K562 (cell line): Measurements from ENCODE around the gene RAPGEF5. TPM values are rescaled to one million over a fixed set of nuclear protein-coding genes. Genes with fewer than 3 reads are reported as not detected.

Source experiments
- ATAC-seq: fragments of 200-7000 bp; cut with Tn5 transposase; 3 replicates; pipeline ENCODE4 v1.9.1; 2020; ENCODE audit warnings: moderate library complexity
- BruUV-seq: library from RNA; stranded (reverse); fragments of 400-500 nt; replicated peaks from 2 replicates; lab custom pipeline; 2021; lab: Mats Ljungman, UMichigan
- CTCF ChIA-PET: fragments of 300-600 bp; formaldehyde crosslinking; extraction: SDS; loops from one replicate; lab custom pipeline; 2021; ENCODE audit warnings: low intra/inter-chr PET ratio; lab: Yijun Ruan, JAX
- POLR2A ChIA-PET: fragments of 300-600, 350-650 bp; sonication (Branson Sonifier 250); formaldehyde crosslinking; extraction: SDS; loops from one replicate; lab custom pipeline; 2021; ENCODE audit warnings: antibody characterized with exemption, inconsistent platforms; lab: Yijun Ruan, JAX
- DNase-seq, 4 experiments: peaks; one replicate each; pipeline versions ENCODE4 v3.0.0 to v3.0.0-alpha.2; 2011 to 2018; ENCODE audit warnings: low spot score in 3 of 4, mixed read lengths in 3 of 4; ENCODE audit errors: extremely low read depth in 1 of 4
- FAIRE-seq: peaks from 2 replicates; lab custom pipeline; 2011; peaks lifted over from hg19 to GRCh38; lab: Jason Lieb, UNC
- H2AFZ ChIP-seq: 2 replicates; pipeline ENCODE4 v1.6.0; 2011; ENCODE audit warnings: low read depth, low read length, control low read depth, inconsistent platforms
- H3K27ac ChIP-seq: fragments of 200-600 bp; 3 replicates; pipeline ENCODE4 v1.8.0; 2011; ENCODE audit warnings: low read depth, mild to moderate bottlenecking, control low read depth, inconsistent platforms, low read length, moderate library complexity, mixed read lengths; ENCODE audit errors: extremely low read depth
- H3K27me3 ChIP-seq, 2 experiments: fragments of 300-600 bp in 1 of 2; 2 replicates in 1 of 2; 3 replicates in 1 of 2; pipeline versions ENCODE4 v1.6.0 to v1.8.0; 2011; ENCODE audit warnings: inconsistent platforms in 2 of 2, low read length in 2 of 2, mild to moderate bottlenecking in 1 of 2, mixed read lengths in 1 of 2, moderate library complexity in 1 of 2; ENCODE audit not compliant: control insufficient read depth in 2 of 2, insufficient read depth in 2 of 2
- H3K36me3 ChIP-seq: fragments of 300-600 bp; 3 replicates; pipeline ENCODE4 v1.8.0; 2011; ENCODE audit warnings: mild to moderate bottlenecking, low read length, inconsistent platforms; ENCODE audit not compliant: control insufficient read depth, insufficient read depth
- H3K4me1 ChIP-seq, 2 experiments: fragments of 200-600 bp in 1 of 2; replicated peaks in 1 of 2; 2 replicates in 1 of 2; 3 replicates in 1 of 2; pipeline versions ENCODE4 v1.5.1 to v1.8.0; 2011; ENCODE audit warnings: inconsistent platforms in 2 of 2, low read length in 2 of 2, mild to moderate bottlenecking in 1 of 2, mixed read lengths in 1 of 2, moderate library complexity in 1 of 2; ENCODE audit not compliant: control insufficient read depth in 2 of 2, insufficient read depth in 2 of 2
- H3K4me2 ChIP-seq: 2 replicates; pipeline ENCODE4 v1.6.1; 2011; ENCODE audit warnings: low read length, control low read depth, inconsistent platforms, mixed read lengths; ENCODE audit not compliant: insufficient read depth
- H3K4me3 ChIP-seq: fragments of 200-600 bp; sonication (generic), shearing (Covaris generic); 2 replicates; pipeline ENCODE4 v1.5.1; 2016; ENCODE audit warnings: control low read depth, inconsistent platforms
- H3K79me2 ChIP-seq: fragments of 200-600 bp; 3 replicates; pipeline ENCODE4 v1.8.0; 2011; ENCODE audit warnings: low read length, inconsistent platforms; ENCODE audit not compliant: control insufficient read depth, insufficient read depth
- H3K9ac ChIP-seq, 2 experiments: 2 replicates each; pipeline versions ENCODE4 v1.6.0 to v1.6.1; 2011; ENCODE audit warnings: low read depth in 2 of 2, low read length in 2 of 2, control low read depth in 1 of 2, inconsistent platforms in 1 of 2, mild to moderate bottlenecking in 1 of 2, mixed read lengths in 1 of 2; ENCODE audit not compliant: insufficient read depth in 1 of 2
- H3K9me1 ChIP-seq: one replicate; pipeline ENCODE4 v1.6.0; 2011; ENCODE audit warnings: inconsistent platforms, mild to moderate bottlenecking, low read length, moderate library complexity; ENCODE audit not compliant: control insufficient read depth, insufficient read depth
- H3K9me3 ChIP-seq: replicated peaks from 2 replicates; pipeline ENCODE4 v1.5.1; 2011; ENCODE audit warnings: low read depth, low read length, inconsistent platforms; ENCODE audit not compliant: control insufficient read depth, insufficient read depth
- H4K20me1 ChIP-seq: replicated peaks from 2 replicates; pipeline ENCODE4 v1.6.1; 2011; ENCODE audit warnings: low read length, inconsistent platforms, mixed read lengths; ENCODE audit not compliant: control insufficient read depth, insufficient read depth
- FOXA3 ChIP-seq, 2 experiments: fragments of 450-650 bp in 1 of 2; sonication (generic) in 1 of 2; formaldehyde crosslinking; IDR thresholded peaks in 1 of 2; conservative IDR thresholded peaks in 1 of 2; 2 replicates each; pipeline versions ENCODE4 v1.4.0 to v1.8.0; 2020 to 2022; ENCODE audit warnings: mild to moderate bottlenecking in 2 of 2, missing genetic modification reagents in 1 of 2
- POLR2AphosphoS2 ChIP-seq: IDR thresholded peaks from 2 replicates; pipeline ENCODE4 v1.6.1; 2012; ENCODE audit warnings: low read length, improper control_type of control experiment
- SAFB2 ChIP-seq: fragments of 200-400 bp; formaldehyde crosslinking; IDR thresholded peaks from 2 replicates; pipeline ENCODE4 v1.6.1; 2018; ENCODE audit warnings: borderline replicate concordance, low read length, low read depth, moderate library complexity; ENCODE audit not compliant: severe bottlenecking
- TCF7L2 ChIP-seq: fragments of 150-350 bp; IDR thresholded peaks from 2 replicates; pipeline ENCODE4 v1.6.1; 2016; ENCODE audit warnings: low read depth, mild to moderate bottlenecking, low read length, moderate library complexity
- ZBED1 ChIP-seq: IDR thresholded peaks from 2 replicates; pipeline ENCODE4 v1.6.1; 2014
- ZNF3 ChIP-seq: fragments of 250-450 bp; sonication (Bioruptor Pico); IDR thresholded peaks from 2 replicates; pipeline ENCODE4 v1.5.0; 2021; ENCODE audit warnings: mild to moderate bottlenecking, moderate library complexity
- WGBS: fragments of 100-300 bp; shearing (Covaris generic); methylation state at CpG from one replicate; pipeline ENCODE4 v1.1.6; 2016; ENCODE audit warnings: low coverage, mixed read lengths; ENCODE audit not compliant: insufficient coverage; ENCODE audit errors: missing lambda C conversion rate; 5-methylcytosine and 5-hydroxymethylcytosine counted together
- in situ Hi-C: fragments of 300-500 bp; cut with MboI; formaldehyde crosslinking; loops from 4 replicates; pipeline ENCODE4 v1.15.0; 2018; ENCODE audit warnings: inconsistent platforms, mixed read lengths
- intact Hi-C: fragments of 100-400 bp; cut with micrococcal nuclease; formaldehyde crosslinking; loops from 2 replicates; pipeline ENCODE4 v1.14.2; 2022
- polyA plus RNA-seq, 8 experiments: library from polyadenylated mRNA; depleted of rRNA in 4 of 8; stranded (reverse) in 5 of 8; unstranded in 3 of 8; fragments of >200 nt; fragmentation: Nextera tagmentation in 2 of 8; fragmentation: Illumina TruSeq in 1 of 8; extraction: Ambion mirVana in 2 of 8; extraction: Trizol in 1 of 8; gene quantifications; 2 replicates each; pipeline versions ENCODE4 v1.2.1 to v1.2.3, GENCODE V29; 2011 to 2014; ENCODE audit warnings: inconsistent platforms in 1 of 8, missing spikeins in 1 of 8
- total RNA-seq, 7 experiments: library from RNA; depleted of rRNA in 6 of 7; stranded (reverse); fragments of >200 nt in 6 of 7; fragmentation: Illumina TruSeq in 2 of 7; extraction: Trizol in 2 of 7; gene quantifications; 2 replicates each; pipeline versions ENCODE4 v1.2.1 to v1.2.3, GENCODE V29; 2011 to 2021; ENCODE audit warnings: low replicate concordance in 1 of 7
- TF ChIP-seq, protein P1 (sequence below), 2 experiments: fragments of 450-650 bp; formaldehyde crosslinking in 1 of 2; IDR thresholded peaks; 2 replicates each; pipeline versions ENCODE4 v1.4.0 to v1.6.1; 2014 to 2020; ENCODE audit warnings: mild to moderate bottlenecking in 2 of 2, borderline replicate concordance in 1 of 2, low read depth in 1 of 2
- TF ChIP-seq, protein P2 (sequence below): fragments of 450-650 bp; conservative IDR thresholded peaks from 2 replicates; pipeline ENCODE4 v1.6.1; 2016; ENCODE audit warnings: missing genetic modification characterization, low read depth, mild to moderate bottlenecking, control low read depth, missing compliant biosample characterization

RAPGEF5 gene
- total and polyA plus RNA-seq, 9 of the 15 experiments (the other 6 are each of a cell fraction or from before 2014, with no cell fraction given) = 0.39 to 2.0 (median 1.1) TPM

DNA sequence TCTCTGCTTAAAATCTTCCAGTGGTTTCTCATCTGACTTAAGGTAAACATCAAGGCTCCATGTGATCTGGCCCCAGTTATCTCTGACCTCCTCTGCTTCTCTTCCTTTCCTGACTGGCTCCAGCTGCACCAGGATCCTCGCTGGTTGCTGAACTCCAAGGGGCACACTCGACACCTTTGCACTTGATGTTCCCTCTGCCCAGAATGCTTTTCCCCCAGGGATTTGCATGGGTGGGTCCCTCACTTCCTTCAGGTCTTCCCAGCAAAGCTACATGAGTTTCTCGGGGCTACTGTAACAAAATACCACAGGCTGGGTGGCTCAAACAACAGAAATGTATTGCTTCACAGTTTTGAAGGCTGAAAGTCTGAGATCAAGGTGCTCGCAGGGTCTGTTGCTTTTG, 245.3 kb downstream of the RAPGEF5 start:
- H2AFZ ChIP-seq = no peak overlapping the region
- in situ Hi-C loops = loop anchor here (10.0 to 25.0 kb wide), 2 partner anchors 183 to 626 kb away; partner anchors contain the start of gene IL6
- FAIRE-seq (no peak), ATAC-seq (no peak), DNase-seq (no peak)
- H3K36me3 ChIP-seq = no peaks in the 10 kb centered on the region
- POLR2A ChIA-PET = interaction anchor here (1.0 kb wide), 1 partner anchor 11 kb away, joined by 3 read pairs; no protein-coding TSS in a partner anchor
- BruUV-seq = no TSS peak
- no peaks in the 10 kb centered on the region for H3K79me2 ChIP-seq
- intact Hi-C loops = loop anchor here (1.0 to 5.0 kb wide), 2 partner anchors 146 to 185 kb away; no protein-coding TSS in a partner anchor
- no peaks in the 10 kb centered on the region for H4K20me1 ChIP-seq
- H3K4me2 ChIP-seq = no peak overlapping the region
- TF ChIP-seq ZNF3 (CRISPR knock-in tag) = no peak
- TF ChIP-seq, protein P1, sequence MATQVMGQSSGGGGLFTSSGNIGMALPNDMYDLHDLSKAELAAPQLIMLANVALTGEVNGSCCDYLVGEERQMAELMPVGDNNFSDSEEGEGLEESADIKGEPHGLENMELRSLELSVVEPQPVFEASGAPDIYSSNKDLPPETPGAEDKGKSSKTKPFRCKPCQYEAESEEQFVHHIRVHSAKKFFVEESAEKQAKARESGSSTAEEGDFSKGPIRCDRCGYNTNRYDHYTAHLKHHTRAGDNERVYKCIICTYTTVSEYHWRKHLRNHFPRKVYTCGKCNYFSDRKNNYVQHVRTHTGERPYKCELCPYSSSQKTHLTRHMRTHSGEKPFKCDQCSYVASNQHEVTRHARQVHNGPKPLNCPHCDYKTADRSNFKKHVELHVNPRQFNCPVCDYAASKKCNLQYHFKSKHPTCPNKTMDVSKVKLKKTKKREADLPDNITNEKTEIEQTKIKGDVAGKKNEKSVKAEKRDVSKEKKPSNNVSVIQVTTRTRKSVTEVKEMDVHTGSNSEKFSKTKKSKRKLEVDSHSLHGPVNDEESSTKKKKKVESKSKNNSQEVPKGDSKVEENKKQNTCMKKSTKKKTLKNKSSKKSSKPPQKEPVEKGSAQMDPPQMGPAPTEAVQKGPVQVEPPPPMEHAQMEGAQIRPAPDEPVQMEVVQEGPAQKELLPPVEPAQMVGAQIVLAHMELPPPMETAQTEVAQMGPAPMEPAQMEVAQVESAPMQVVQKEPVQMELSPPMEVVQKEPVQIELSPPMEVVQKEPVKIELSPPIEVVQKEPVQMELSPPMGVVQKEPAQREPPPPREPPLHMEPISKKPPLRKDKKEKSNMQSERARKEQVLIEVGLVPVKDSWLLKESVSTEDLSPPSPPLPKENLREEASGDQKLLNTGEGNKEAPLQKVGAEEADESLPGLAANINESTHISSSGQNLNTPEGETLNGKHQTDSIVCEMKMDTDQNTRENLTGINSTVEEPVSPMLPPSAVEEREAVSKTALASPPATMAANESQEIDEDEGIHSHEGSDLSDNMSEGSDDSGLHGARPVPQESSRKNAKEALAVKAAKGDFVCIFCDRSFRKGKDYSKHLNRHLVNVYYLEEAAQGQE (IDR thresholded peaks at IDR 0.05; ENCODE audit: borderline replicate concordance) = 0 out of 2 replicates have a peak, but pooled peaks have one; percentile 4
- TF ChIP-seq, protein P1 (CRISPR knock-in tag; IDR thresholded peaks at IDR 0.05; ENCODE audit: low read depth) = no peak
- no peak for TF ChIP-seq SAFB2
- no peak for TF ChIP-seq POLR2AphosphoS2
- no peak for TF ChIP-seq TCF7L2
- TF ChIP-seq, protein P2, sequence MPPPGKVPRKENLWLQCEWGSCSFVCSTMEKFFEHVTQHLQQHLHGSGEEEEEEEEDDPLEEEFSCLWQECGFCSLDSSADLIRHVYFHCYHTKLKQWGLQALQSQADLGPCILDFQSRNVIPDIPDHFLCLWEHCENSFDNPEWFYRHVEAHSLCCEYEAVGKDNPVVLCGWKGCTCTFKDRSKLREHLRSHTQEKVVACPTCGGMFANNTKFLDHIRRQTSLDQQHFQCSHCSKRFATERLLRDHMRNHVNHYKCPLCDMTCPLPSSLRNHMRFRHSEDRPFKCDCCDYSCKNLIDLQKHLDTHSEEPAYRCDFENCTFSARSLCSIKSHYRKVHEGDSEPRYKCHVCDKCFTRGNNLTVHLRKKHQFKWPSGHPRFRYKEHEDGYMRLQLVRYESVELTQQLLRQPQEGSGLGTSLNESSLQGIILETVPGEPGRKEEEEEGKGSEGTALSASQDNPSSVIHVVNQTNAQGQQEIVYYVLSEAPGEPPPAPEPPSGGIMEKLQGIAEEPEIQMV (tag) = no peak
- no peak for TF ChIP-seq ZBED1
- peak in 1 of 2 experiments; percentile 73; a peak in 2 of 4 replicates for TF ChIP-seq FOXA3 (CRISPR knock-in tag; conservative IDR thresholded peaks at IDR 0.05 in 1 of 2, IDR thresholded peaks at IDR 0.05 in 1 of 2)
- H3K27me3 ChIP-seq = peaks cover 6 to 10% of the 10 kb centered on the region in 2 experiments; a peak in 2 of 5 replicates
- CTCF ChIA-PET = interaction anchor here (2.1 to 4.7 kb wide), 3 partner anchors 184 to 388 kb away, joined by 8 to 70 read pairs (median 34); partner anchors contain the start of gene STEAP1B
- H3K27ac ChIP-seq = no peak overlapping the region
- no peak overlapping the region for H3K4me3 ChIP-seq
- WGBS = 25% methylated on average over 4 of the region's 4 CpGs
- H3K9me1 ChIP-seq = no peaks in the 10 kb centered on the region
- H3K9me3 ChIP-seq = no peaks in the 10 kb centered on the region
- H3K9ac ChIP-seq = no peak overlapping the region
- peaks cover 3 to 15% of the 10 kb centered on the region in 2 experiments; a peak in 4 of 5 replicates for H3K4me1 ChIP-seq
